Neural cell (in vitro differentiated cells): ENCODE results near the gene KMO.

Source experiments
- CTCF ChIP-seq: fragments of 450-650 bp; IDR thresholded peaks from 2 replicates; pipeline ENCODE4 v1.5.1; 2014; ENCODE audit warnings: antibody characterized with exemption, mild to moderate bottlenecking, moderate library complexity; ENCODE audit not compliant: poor library complexity, severe bottlenecking
- EP300 ChIP-seq: fragments of 450-650 bp; conservative IDR thresholded peaks from 2 replicates; pipeline ENCODE4 v1.6.1; 2014; ENCODE audit warnings: antibody characterized with exemption, mild to moderate bottlenecking, moderate library complexity; ENCODE audit not compliant: poor library complexity, severe bottlenecking
- EZH2 ChIP-seq: fragments of 200-600, 300-800 bp; shearing (Covaris generic), sonication (generic); IDR thresholded peaks from 2 replicates; pipeline ENCODE4 v1.6.1; 2014; ENCODE audit warnings: antibody characterized with exemption, low read length, borderline replicate concordance, mild to moderate bottlenecking; ENCODE audit not compliant: insufficient read depth, poor library complexity, severe bottlenecking
- MXI1 ChIP-seq: fragments of 450-650 bp; conservative IDR thresholded peaks from 2 replicates; pipeline ENCODE4 v1.6.1; 2014; ENCODE audit warnings: antibody characterized with exemption, mild to moderate bottlenecking; ENCODE audit not compliant: poor library complexity, severe bottlenecking
- POLR2AphosphoS5 ChIP-seq: IDR thresholded peaks from 2 replicates; pipeline ENCODE4 v1.6.1; 2012
- RAD21 ChIP-seq: fragments of 450-650 bp; conservative IDR thresholded peaks from 2 replicates; pipeline ENCODE4 v1.6.1; 2014; ENCODE audit warnings: antibody characterized with exemption, mild to moderate bottlenecking, moderate library complexity
- REST ChIP-seq: IDR thresholded peaks from 2 replicates; pipeline ENCODE4 v1.6.1; 2012; ENCODE audit warnings: borderline replicate concordance
- SMC3 ChIP-seq: fragments of 450-650 bp; conservative IDR thresholded peaks from 2 replicates; pipeline ENCODE4 v1.6.1; 2014; ENCODE audit warnings: antibody characterized with exemption, mild to moderate bottlenecking, moderate library complexity; ENCODE audit not compliant: poor library complexity
- TAF1 ChIP-seq: IDR thresholded peaks from 2 replicates; pipeline ENCODE4 v1.6.1; 2012; ENCODE audit warnings: low read depth

- TF ChIP-seq POLR2AphosphoS5 (no peak), CTCF (no peak), REST (no peak), MXI1 (no peak), EP300 (no peak), EZH2 (no peak), SMC3 (no peak), TAF1 (no peak), RAD21 (no peak)
Observed at GRCh38 chr1:241536304-241536703, 4.1 kb downstream of the KMO start.
